H1 (cell line): ENCODE data around the gene NKAIN1. TPM values are rescaled to one million over a fixed set of nuclear protein-coding genes. Genes with fewer than 3 reads are reported as not detected.

Experiments used
- CTCF ChIA-PET: fragments of 300-600 bp; sonication (Branson Sonifier 250); formaldehyde crosslinking; loops from one replicate; lab custom pipeline; 2021; ENCODE audit not compliant: partially characterized antibody; lab: Charles Lee
- POLR2A ChIA-PET: fragments of 300-600 bp; sonication (Branson Sonifier 250); formaldehyde crosslinking; loops from one replicate; lab custom pipeline; 2021; ENCODE audit warnings: inconsistent platforms; ENCODE audit not compliant: partially characterized antibody; lab: Charles Lee
- DNase-seq, 2 experiments: peaks; one replicate each; pipeline versions ENCODE4 v3.0.0 to v3.0.0-alpha.2; 2010 to 2022; ENCODE audit warnings: low spot score in 2 of 2, low read depth in 1 of 2, mixed read lengths in 1 of 2
- FAIRE-seq: peaks from 2 replicates; lab custom pipeline; 2011; peaks lifted over from hg19 to GRCh38; lab: Jason Lieb, UNC
- H2AFZ ChIP-seq: 2 replicates; pipeline ENCODE4 v1.8.1; 2012; ENCODE audit warnings: low read length, inconsistent platforms
- H2AK5ac ChIP-seq: 2 replicates; pipeline ENCODE4 v1.6.1; 2013; ENCODE audit warnings: low read depth, low read length
- H2BK120ac ChIP-seq: replicated peaks from 2 replicates; pipeline ENCODE3; 2013; ENCODE audit warnings: low read depth, low read length, inconsistent platforms
- H2BK12ac ChIP-seq: 2 replicates; pipeline ENCODE4 v1.6.1; 2013; ENCODE audit warnings: low read depth, low read length
- H2BK15ac ChIP-seq: 2 replicates; pipeline ENCODE4 v1.6.1; 2013; ENCODE audit warnings: low read length
- H2BK20ac ChIP-seq: 2 replicates; pipeline ENCODE4 v1.6.1; 2013; ENCODE audit warnings: low read length
- H2BK5ac ChIP-seq: 2 replicates; pipeline ENCODE4 v1.6.1; 2013; ENCODE audit warnings: low read depth, low read length
- H3K14ac ChIP-seq: 2 replicates; pipeline ENCODE4 v1.6.1; 2013; ENCODE audit warnings: inconsistent platforms; ENCODE audit not compliant: insufficient read length
- H3K18ac ChIP-seq: 2 replicates; pipeline ENCODE4 v1.6.1; 2013; ENCODE audit warnings: low read length; ENCODE audit errors: extremely low read depth
- H3K23ac ChIP-seq: 2 replicates; pipeline ENCODE4 v1.6.1; 2013; ENCODE audit warnings: inconsistent platforms; ENCODE audit not compliant: insufficient read length
- H3K23me2 ChIP-seq: 2 replicates; pipeline ENCODE4 v1.6.1; 2013; ENCODE audit warnings: low read depth, low read length
- H3K27ac ChIP-seq: 2 replicates; pipeline ENCODE4 v1.6.1; 2011; ENCODE audit warnings: low read depth, low read length, inconsistent platforms
- H3K27me3 ChIP-seq, 4 experiments: replicated peaks in 1 of 4; 1 replicate in 1 of 4; 2 replicates in 3 of 4; pipeline versions ENCODE4 v1.6.1 to v1.8.1; 2011 to 2013; ENCODE audit warnings: low read length in 3 of 4, mild to moderate bottlenecking in 3 of 4, inconsistent platforms in 2 of 4, mixed read lengths in 2 of 4, moderate library complexity in 1 of 4; ENCODE audit not compliant: control insufficient read depth in 3 of 4, insufficient read depth in 3 of 4; ENCODE audit errors: extremely low read depth in 1 of 4
- H3K36me3 ChIP-seq, 4 experiments: 2 replicates each; pipeline versions ENCODE4 v1.6.1 to v1.8.1; 2011 to 2013; ENCODE audit warnings: mild to moderate bottlenecking in 4 of 4, low read length in 3 of 4, moderate library complexity in 2 of 4, control low read depth in 1 of 4, inconsistent platforms in 1 of 4; ENCODE audit not compliant: insufficient read depth in 4 of 4, control insufficient read depth in 2 of 4
- H3K4ac ChIP-seq: replicated peaks from 2 replicates; pipeline ENCODE3; 2013; ENCODE audit warnings: low read length, low read depth, mixed read lengths, inconsistent platforms; ENCODE audit not compliant: insufficient read length
- H3K4me1 ChIP-seq, 4 experiments: replicated peaks in 1 of 4; 1 replicate in 1 of 4; 2 replicates in 3 of 4; pipeline versions ENCODE4 v1.6.1 to v1.8.1; 2011 to 2013; ENCODE audit warnings: low read length in 3 of 4, inconsistent platforms in 2 of 4, mixed read lengths in 1 of 4; ENCODE audit not compliant: insufficient read depth in 4 of 4, control insufficient read depth in 3 of 4
- H3K4me2 ChIP-seq, 2 experiments: 2 replicates each; pipeline versions ENCODE4 v1.6.1 to v1.8.1; 2011 to 2013; ENCODE audit warnings: low read depth in 2 of 2, low read length in 2 of 2, control low read depth in 1 of 2, inconsistent platforms in 1 of 2, mild to moderate bottlenecking in 1 of 2; ENCODE audit not compliant: insufficient read depth in 1 of 2
- H3K4me3 ChIP-seq, 4 experiments: fragments of 200-600, 300-600 bp in 1 of 4; sonication (generic), shearing (Covaris generic), sonication (Bioruptor Twin) in 1 of 4; 2 replicates each; pipeline versions ENCODE4 v1.5.1 to v1.8.1; 2011 to 2016; ENCODE audit warnings: low read length in 4 of 4, low read depth in 3 of 4, control low read depth in 2 of 4, inconsistent platforms in 2 of 4, mild to moderate bottlenecking in 2 of 4, mixed read lengths in 1 of 4, moderate library complexity in 1 of 4; ENCODE audit not compliant: insufficient read depth in 2 of 4; ENCODE audit errors: extremely low read depth in 1 of 4
- H3K56ac ChIP-seq: replicated peaks from 2 replicates; pipeline ENCODE3; 2013; ENCODE audit warnings: low read depth, mild to moderate bottlenecking, mixed read lengths, low read length, inconsistent platforms; ENCODE audit not compliant: insufficient read length
- H3K79me1 ChIP-seq: 2 replicates; pipeline ENCODE4 v1.6.1; 2013; ENCODE audit warnings: low read depth, low read length, control low read depth
- H3K79me2 ChIP-seq, 2 experiments: 2 replicates each; pipeline versions ENCODE4 v1.6.1 to v1.8.1; 2012 to 2013; ENCODE audit warnings: low read length in 2 of 2, mild to moderate bottlenecking in 2 of 2, inconsistent platforms in 1 of 2; ENCODE audit not compliant: insufficient read depth in 2 of 2, control insufficient read depth in 1 of 2
- H3K9ac ChIP-seq, 4 experiments: replicated peaks in 1 of 4; 1 replicate in 1 of 4; 2 replicates in 3 of 4; pipeline versions ENCODE4 v1.6.1 to v1.8.1; 2011 to 2013; ENCODE audit warnings: low read depth in 3 of 4, low read length in 3 of 4, control low read depth in 2 of 4, mild to moderate bottlenecking in 2 of 4, moderate library complexity in 2 of 4, inconsistent platforms in 1 of 4; ENCODE audit errors: extremely low read depth in 1 of 4
- H3K9me3 ChIP-seq, 2 experiments: 2 replicates each; pipeline versions ENCODE4 v1.6.1 to v1.8.1; 2012 to 2013; ENCODE audit warnings: mild to moderate bottlenecking in 2 of 2, moderate library complexity in 2 of 2, control low read depth in 1 of 2, inconsistent platforms in 1 of 2, low read depth in 1 of 2, low read length in 1 of 2, mixed read lengths in 1 of 2; ENCODE audit not compliant: insufficient read depth in 2 of 2
- H4K20me1 ChIP-seq, 2 experiments: replicated peaks in 1 of 2; 2 replicates each; pipeline versions ENCODE3 to v1.8.1; 2011 to 2013; ENCODE audit warnings: inconsistent platforms in 2 of 2, low read length in 2 of 2, mild to moderate bottlenecking in 1 of 2; ENCODE audit not compliant: insufficient read depth in 2 of 2, control insufficient read depth in 1 of 2
- H4K5ac ChIP-seq: 2 replicates; pipeline ENCODE4 v1.6.1; 2013; ENCODE audit warnings: low read length, low read depth, mixed read lengths, inconsistent platforms; ENCODE audit not compliant: insufficient read length
- H4K8ac ChIP-seq: 2 replicates; pipeline ENCODE4 v1.8.0; 2013; ENCODE audit warnings: mild to moderate bottlenecking, moderate library complexity, low read length, inconsistent platforms; ENCODE audit not compliant: insufficient read depth; ENCODE audit errors: extremely low read depth
- H4K91ac ChIP-seq: replicated peaks from 2 replicates; pipeline ENCODE3; 2013; ENCODE audit warnings: low read length, mixed read lengths, inconsistent platforms; ENCODE audit not compliant: insufficient read length
- ASH2L ChIP-seq: fragments of 200-600, 300-600 bp; sonication (generic); IDR thresholded peaks from one replicate; pipeline ENCODE4 v1.7.1; 2017; ENCODE audit warnings: low read length
- BACH1 ChIP-seq: IDR thresholded peaks from 2 replicates; pipeline ENCODE4 v1.6.1; 2012; ENCODE audit warnings: low read length, improper control_type of control experiment
- BCL11A ChIP-seq, 2 experiments: IDR thresholded peaks; one replicate each; pipeline ENCODE4 v1.6.1; 2011; ENCODE audit warnings: low read depth in 2 of 2, low read length in 2 of 2, mild to moderate bottlenecking in 2 of 2
- CREB1 ChIP-seq: IDR thresholded peaks from 2 replicates; pipeline ENCODE4 v1.6.1; 2012; ENCODE audit warnings: inconsistent platforms
- JUND ChIP-seq: IDR thresholded peaks from 2 replicates; pipeline ENCODE4 v1.6.1; 2011; ENCODE audit warnings: mild to moderate bottlenecking, improper control_type of control experiment, low read length
- KDM4A ChIP-seq: IDR thresholded peaks from one replicate; pipeline ENCODE4 v1.7.1; 2012; ENCODE audit warnings: low read depth, mild to moderate bottlenecking, moderate library complexity, low read length, inconsistent platforms; ENCODE audit not compliant: severe bottlenecking
- MAFK ChIP-seq: IDR thresholded peaks from 2 replicates; pipeline ENCODE4 v1.6.1; 2012; ENCODE audit warnings: low read depth, mild to moderate bottlenecking, improper control_type of control experiment, low read length
- RFX5 ChIP-seq: IDR thresholded peaks from 2 replicates; pipeline ENCODE4 v1.6.1; 2011; ENCODE audit warnings: low read depth, low read length, improper control_type of control experiment, borderline replicate concordance
- SIX5 ChIP-seq: IDR thresholded peaks from 2 replicates; pipeline ENCODE4 v1.6.1; 2011; ENCODE audit warnings: mild to moderate bottlenecking, low read depth, low read length
- TEAD4 ChIP-seq: IDR thresholded peaks from 2 replicates; pipeline ENCODE4 v1.6.1; 2012; ENCODE audit warnings: low read depth, low read length, inconsistent platforms, mixed read lengths
- ZNF274 ChIP-seq: IDR thresholded peaks from 2 replicates; pipeline ENCODE4 v1.7.0; 2012; ENCODE audit warnings: low read length, borderline replicate concordance; ENCODE audit errors: extremely low read depth
- WGBS, 2 experiments: shearing (Covaris generic) in 1 of 2; methylation state at CpG; one replicate each; pipeline versions ENCODE4 v1.1.6 to v1.1.7; 2013 to 2015; ENCODE audit warnings: low lambda C conversion rate in 2 of 2, mixed read lengths in 2 of 2, inconsistent platforms in 1 of 2, low coverage in 1 of 2, missing lambda C conversion rate in 1 of 2; ENCODE audit not compliant: insufficient replicate concordance in 2 of 2, insufficient coverage in 1 of 2, insufficient read length in 1 of 2; ENCODE audit errors: extremely low coverage in 1 of 2, missing lambda C conversion rate in 1 of 2; 5-methylcytosine and 5-hydroxymethylcytosine counted together
- polyA plus RNA-seq, 7 experiments: library from polyadenylated mRNA; depleted of rRNA in 3 of 7; stranded (reverse) in 5 of 7; unstranded in 2 of 7; fragments of >200 nt in 5 of 7; fragments of 200-250 nt in 2 of 7; gene quantifications; 1 replicate in 5 of 7; 2 replicates in 1 of 7; 4 replicates in 1 of 7; pipeline versions ENCODE4 v1.2.1 to v1.2.3, GENCODE V29; 2011 to 2013; ENCODE audit warnings: missing spikeins in 2 of 7, mixed read lengths in 2 of 7
- total RNA-seq: library from RNA; stranded (reverse); fragmentation: NEBNext Ultra II Directional; extraction: Animal tissue kit (Norgen Biotek cat#: 25700); gene quantifications from 2 replicates; pipeline ENCODE4 v1.2.1, GENCODE V29; 2021
- TF ChIP-seq, protein P1 (sequence below): IDR thresholded peaks from 2 replicates; pipeline ENCODE4 v1.6.1; 2011; ENCODE audit warnings: low read length, improper control_type of control experiment

NKAIN1 gene
- total and polyA plus RNA-seq, 2 of the 8 experiments (the other 6 are each of a cell fraction or from before 2014, with no cell fraction given) = 59.3 to 66.9 TPM

DNA sequence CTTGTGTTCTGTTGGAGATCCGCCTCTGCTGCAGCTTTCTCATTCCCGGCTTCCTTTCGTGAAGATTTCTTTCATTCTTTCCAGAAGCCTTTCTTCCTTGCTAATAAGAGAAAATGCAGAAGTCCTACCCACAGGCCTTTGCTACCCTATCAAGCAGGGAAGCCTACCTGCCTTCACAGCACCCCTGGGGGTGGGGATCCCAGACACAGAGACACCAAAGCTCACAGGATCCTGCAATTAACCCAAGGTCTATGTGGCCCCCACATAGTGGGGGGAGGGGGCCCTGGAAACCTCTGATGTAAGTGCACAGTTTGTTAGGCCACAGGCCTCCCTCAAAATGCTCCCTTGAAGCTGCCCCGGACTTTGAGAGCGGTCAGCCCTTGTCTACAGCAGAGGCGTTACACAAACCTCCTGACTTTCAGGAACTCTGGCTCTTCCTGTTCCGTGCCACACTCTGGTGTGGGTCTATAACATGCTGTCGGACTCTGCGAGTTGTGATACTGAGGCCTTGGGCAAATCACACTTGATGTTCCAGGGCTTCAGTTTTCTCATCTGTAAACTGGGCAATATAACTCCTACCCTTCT lies 31.2 kb downstream of the NKAIN1 start:
- H2BK15ac ChIP-seq = no peak overlapping the region
- TF ChIP-seq ASH2L (no peak), BCL11A (IDR thresholded peaks at IDR 0.05; ENCODE audit: low read depth in 2 of 2, low read length in 2 of 2) (no peak), JUND (no peak), MAFK (no peak), CREB1 (no peak), KDM4A (no peak), BACH1 (no peak), SIX5 (no peak), ZNF274 (no peak), RFX5 (no peak), TEAD4 (no peak)
- TF ChIP-seq, protein P1, sequence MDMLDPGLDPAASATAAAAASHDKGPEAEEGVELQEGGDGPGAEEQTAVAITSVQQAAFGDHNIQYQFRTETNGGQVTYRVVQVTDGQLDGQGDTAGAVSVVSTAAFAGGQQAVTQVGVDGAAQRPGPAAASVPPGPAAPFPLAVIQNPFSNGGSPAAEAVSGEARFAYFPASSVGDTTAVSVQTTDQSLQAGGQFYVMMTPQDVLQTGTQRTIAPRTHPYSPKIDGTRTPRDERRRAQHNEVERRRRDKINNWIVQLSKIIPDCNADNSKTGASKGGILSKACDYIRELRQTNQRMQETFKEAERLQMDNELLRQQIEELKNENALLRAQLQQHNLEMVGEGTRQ = no peak
- TF ChIP-seq, all 59 proteins: peak for 0
- Histone ChIP-seq H4K8ac (peak overlapping the region; percentile 35; the same call in 1 of the 2 replicates), H3K4ac (no peak overlapping the region), H3K4me3 (no peak overlapping the region), H2BK12ac (no peak overlapping the region), H3K14ac (no peak overlapping the region), H3K9me3 (no peaks in the 10 kb centered on the region), H4K20me1 (peaks cover 0 to 6% of the 10 kb centered on the region in 2 experiments), H3K36me3 (no peaks in the 10 kb centered on the region), H4K5ac (no peak overlapping the region), H3K9ac (no peak overlapping the region), H2AK5ac (no peak overlapping the region), H2BK120ac (no peak overlapping the region), H2BK20ac (no peak overlapping the region), H4K91ac (no peak overlapping the region), H3K23me2 (no peaks in the 10 kb centered on the region), H3K23ac (no peak overlapping the region), H2BK5ac (no peak overlapping the region), H3K4me1 (no peaks in the 10 kb centered on the region), H3K27ac (no peak overlapping the region; the same call in 1 of the 2 replicates), H3K79me1 (no peaks in the 10 kb centered on the region; the same call in 1 of the 2 replicates), H3K18ac (no peak overlapping the region), H3K27me3 (no peaks in the 10 kb centered on the region), H3K79me2 (no peaks in the 10 kb centered on the region), H3K56ac (no peak overlapping the region), H2AFZ (no peak overlapping the region), H3K4me2 (no peak overlapping the region)
- 92% methylated on average over 9 of the region's 9 CpGs; no CpG with 5 or more reads in 1 of the 2 experiments for WGBS, 2 experiments
- DNase-seq (no peak), FAIRE-seq (no peak)
- ChIA-PET POLR2A (interaction anchor here (2.2 kb wide), 1 partner anchor 9 kb away, joined by 7 read pairs; no protein-coding TSS in a partner anchor), CTCF (interaction anchor here (0.7 to 7.5 kb wide), 8 partner anchors 10 to 341 kb away, joined by 3 to 59 read pairs (median 4); no protein-coding TSS in a partner anchor)
